ENCODE measurements around the gene HEATR5B. TPM values are rescaled to one million over a fixed set of nuclear protein-coding genes. Genes with fewer than 3 reads are reported as not detected.
"Not testable (repeated sequence)": the region's sequence is repeated elsewhere in the genome, so short reads cannot be mapped to it uniquely, and the experiment has no call there.

Gene HEATR5B
- total RNA-seq, 1 donor, result 29.3 TPM

- H3K4me2 ChIP-seq (ENCODE audit: insufficient read depth, low read length), result no peak overlapping the region
- no peak overlapping the region for H3K4me3 ChIP-seq (ENCODE audit: insufficient read depth, low read length)
- no peaks in the 10 kb centered on the region for H3K27me3 ChIP-seq (ENCODE audit: insufficient read depth, low read length)
- H3K4me1 ChIP-seq (ENCODE audit: insufficient read depth, low read length), result no peaks in the 10 kb centered on the region
- TF ChIP-seq, protein P1, sequence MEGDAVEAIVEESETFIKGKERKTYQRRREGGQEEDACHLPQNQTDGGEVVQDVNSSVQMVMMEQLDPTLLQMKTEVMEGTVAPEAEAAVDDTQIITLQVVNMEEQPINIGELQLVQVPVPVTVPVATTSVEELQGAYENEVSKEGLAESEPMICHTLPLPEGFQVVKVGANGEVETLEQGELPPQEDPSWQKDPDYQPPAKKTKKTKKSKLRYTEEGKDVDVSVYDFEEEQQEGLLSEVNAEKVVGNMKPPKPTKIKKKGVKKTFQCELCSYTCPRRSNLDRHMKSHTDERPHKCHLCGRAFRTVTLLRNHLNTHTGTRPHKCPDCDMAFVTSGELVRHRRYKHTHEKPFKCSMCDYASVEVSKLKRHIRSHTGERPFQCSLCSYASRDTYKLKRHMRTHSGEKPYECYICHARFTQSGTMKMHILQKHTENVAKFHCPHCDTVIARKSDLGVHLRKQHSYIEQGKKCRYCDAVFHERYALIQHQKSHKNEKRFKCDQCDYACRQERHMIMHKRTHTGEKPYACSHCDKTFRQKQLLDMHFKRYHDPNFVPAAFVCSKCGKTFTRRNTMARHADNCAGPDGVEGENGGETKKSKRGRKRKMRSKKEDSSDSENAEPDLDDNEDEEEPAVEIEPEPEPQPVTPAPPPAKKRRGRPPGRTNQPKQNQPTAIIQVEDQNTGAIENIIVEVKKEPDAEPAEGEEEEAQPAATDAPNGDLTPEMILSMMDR (IDR thresholded peaks at IDR 0.05; ENCODE audit: extremely low read depth, low read depth, low read length), result no peak
- H3K27ac ChIP-seq (ENCODE audit: low read depth, low read length), result no peak overlapping the region
- no peak overlapping the region for H2AFZ ChIP-seq (ENCODE audit: low read length)
- H3K9me3 ChIP-seq (ENCODE audit: low read depth, low read length), result no peaks in the 10 kb centered on the region
- no peaks in the 10 kb centered on the region for H3K36me3 ChIP-seq (ENCODE audit: insufficient read depth, low read length)
- H4K20me1 ChIP-seq (ENCODE audit: insufficient read depth, low read length), result no peaks in the 10 kb centered on the region
- no peak for DNase-seq (ENCODE audit: insufficient read length, low spot score, missing footprints)
- peaks cover 44% of the 10 kb centered on the region for H3K79me2 ChIP-seq (ENCODE audit: insufficient read depth, low read length)
Measured at GRCh38 chr2:36941867-36942266, 142.3 kb downstream of the HEATR5B start.

DNA sequence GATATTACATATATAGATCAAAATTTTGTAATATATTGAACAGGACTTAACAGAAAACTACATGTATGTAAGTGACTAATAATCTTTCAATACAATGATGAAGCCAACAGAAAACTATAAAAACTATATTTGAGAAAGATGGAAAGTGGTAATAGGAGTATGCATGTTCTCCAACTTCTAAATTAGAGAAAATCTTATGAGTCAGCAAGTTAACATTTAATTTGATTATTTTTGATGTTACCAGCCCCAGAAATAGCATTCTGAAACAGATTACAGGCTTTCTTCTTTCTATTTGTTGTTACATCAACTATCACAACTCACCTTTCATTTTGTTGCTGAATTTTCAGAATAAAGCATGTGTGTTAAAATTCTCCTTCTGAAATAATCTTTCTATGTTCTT is 147.6 kb downstream of the HEATR5B start:
- not testable (repeated sequence) for H3K27me3 ChIP-seq (ENCODE audit: insufficient read depth, low read length); H3K4me3 ChIP-seq (ENCODE audit: insufficient read depth, low read length); H3K4me2 ChIP-seq (ENCODE audit: insufficient read depth, low read length); H3K36me3 ChIP-seq (ENCODE audit: insufficient read depth, low read length); H4K20me1 ChIP-seq (ENCODE audit: insufficient read depth, low read length); H3K9me3 ChIP-seq (ENCODE audit: low read depth, low read length); H3K4me1 ChIP-seq (ENCODE audit: insufficient read depth, low read length); H3K27ac ChIP-seq (ENCODE audit: low read depth, low read length); H2AFZ ChIP-seq (ENCODE audit: low read length); DNase-seq (ENCODE audit: insufficient read length, low spot score, missing footprints)
- peaks cover 35% of the 10 kb centered on the region for H3K79me2 ChIP-seq (ENCODE audit: insufficient read depth, low read length)

DNA sequence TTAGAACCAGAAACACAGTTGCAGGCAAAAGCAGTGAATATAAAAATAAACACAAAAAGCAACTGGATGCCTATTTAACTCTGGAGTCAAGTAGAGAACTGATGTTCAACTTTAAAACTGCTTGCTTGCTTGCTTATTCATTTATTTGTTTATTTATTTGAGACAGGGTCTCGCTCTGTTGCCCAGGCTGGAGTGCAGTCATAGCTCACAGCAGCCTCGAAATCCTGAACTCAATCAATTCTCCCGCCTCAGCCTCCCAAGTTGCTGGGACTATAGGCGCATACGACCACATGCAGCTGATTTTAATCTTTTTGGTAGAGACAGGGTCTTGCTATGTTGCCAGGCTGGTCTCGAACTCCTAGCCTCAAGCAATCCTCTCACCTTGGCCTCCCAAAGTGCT is 152.5 kb downstream of the HEATR5B start:
- Histone ChIP-seq H3K79me2 (ENCODE audit: insufficient read depth, low read length) (peaks cover 28% of the 10 kb centered on the region), H3K4me1 (ENCODE audit: insufficient read depth, low read length) (peaks cover 10% of the 10 kb centered on the region)
- H3K4me3 ChIP-seq (ENCODE audit: insufficient read depth, low read length); H3K9me3 ChIP-seq (ENCODE audit: low read depth, low read length); DNase-seq (ENCODE audit: insufficient read length, low spot score, missing footprints); H3K27me3 ChIP-seq (ENCODE audit: insufficient read depth, low read length); H3K4me2 ChIP-seq (ENCODE audit: insufficient read depth, low read length); H3K27ac ChIP-seq (ENCODE audit: low read depth, low read length); H3K36me3 ChIP-seq (ENCODE audit: insufficient read depth, low read length); H4K20me1 ChIP-seq (ENCODE audit: insufficient read depth, low read length); H2AFZ ChIP-seq (ENCODE audit: low read length): not testable (repeated sequence)

Other genes starting within 250 kb of the HEATR5B start
- gene STRN, start 117.8 kb downstream of the HEATR5B start, total RNA-seq, result 21.4 and 25.0 TPM in 2 replicates
- 6.2 and 8.0 TPM in 2 replicates for gene GPATCH11, start 146 bp upstream of the HEATR5B start, total RNA-seq
- 42.3 and 45.1 TPM in 2 replicates for gene EIF2AK2, start 72.6 kb upstream of the HEATR5B start, total RNA-seq
- not detected in 2 replicates for gene SULT6B1, start 104.3 kb upstream of the HEATR5B start, total RNA-seq
- 20.6 and 21.4 TPM in 2 replicates for gene CEBPZOS, start 112.1 kb upstream of the HEATR5B start, total RNA-seq
- gene CEBPZ, start 147.2 kb upstream of the HEATR5B start, total RNA-seq, result 33.3 and 36.6 TPM in 2 replicates
- gene NDUFAF7, start 147.3 kb upstream of the HEATR5B start, total RNA-seq, result 16.6 and 16.8 TPM in 2 replicates
- gene PRKD3, start 240.5 kb upstream of the HEATR5B start, total RNA-seq, result 62.5 and 68.0 TPM in 2 replicates